GM15510 (cell line): Measurements from ENCODE around the gene CELF1.

Experiments
- POLR2A ChIP-seq: IDR thresholded peaks from 3 replicates; pipeline ENCODE4 v1.6.1; 2011; ENCODE audit warnings: borderline replicate concordance; ENCODE audit not compliant: insufficient read length; ENCODE audit errors: extremely low read depth

CELF1 gene

DNA sequence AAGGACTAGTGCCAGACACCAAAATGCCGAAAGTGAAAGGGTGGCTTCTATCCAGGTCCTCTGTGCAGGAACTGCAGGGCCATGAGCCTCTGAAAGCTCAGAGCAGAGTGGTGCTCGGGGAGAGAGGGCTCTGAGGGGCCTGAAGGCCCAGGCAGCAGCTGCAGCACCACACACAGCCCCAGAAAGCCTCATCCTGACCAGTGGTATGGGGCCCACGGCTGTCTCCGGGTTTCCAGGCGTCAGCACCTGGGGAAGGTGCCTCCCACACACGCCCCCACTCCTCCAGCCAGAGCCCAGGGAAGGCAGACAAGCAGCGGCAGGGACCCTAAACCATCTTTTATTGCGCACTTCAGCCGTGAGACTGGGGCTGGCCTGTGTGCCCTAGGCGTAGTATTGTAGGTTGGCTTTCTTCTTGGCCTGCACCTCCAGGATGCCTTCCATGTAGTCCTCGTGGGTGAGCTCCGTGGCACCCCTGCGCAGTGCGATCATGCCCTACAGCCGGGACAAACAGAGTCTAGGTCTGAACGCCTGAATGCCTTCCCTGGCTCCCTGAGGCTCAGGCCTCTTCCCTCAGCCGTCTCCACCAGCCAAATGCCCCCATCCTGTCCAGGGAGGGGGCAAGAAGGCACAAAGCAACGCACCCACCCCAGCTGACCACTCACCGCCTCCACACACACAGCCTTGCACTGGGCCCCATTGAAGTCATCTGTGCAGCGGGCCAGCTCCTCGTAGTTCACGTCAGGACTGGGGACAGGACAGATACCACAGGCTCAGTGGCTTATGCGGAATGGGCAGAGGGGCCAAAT lies 134.3 kb downstream of the CELF1 start:
- no peak for TF ChIP-seq POLR2A

DNA sequence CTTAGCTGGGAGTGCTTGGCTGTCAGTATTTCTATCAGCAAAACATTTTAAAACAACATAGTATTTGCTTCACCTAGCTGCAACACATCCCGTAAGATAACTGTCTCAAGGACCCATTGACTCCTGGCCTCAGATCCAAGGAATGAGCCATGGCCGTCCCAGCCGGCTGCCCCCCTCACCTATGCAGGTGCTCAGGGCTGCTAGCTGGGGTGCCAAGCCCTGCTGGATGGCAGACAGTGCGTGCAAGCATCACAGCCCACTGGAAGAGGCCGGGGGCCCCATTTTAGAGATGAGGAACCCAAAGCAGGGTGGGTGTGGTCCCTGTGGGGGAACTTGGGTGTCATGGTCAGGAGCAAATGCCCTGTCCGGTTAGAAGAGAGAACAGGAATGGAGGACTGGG lies 135.2 kb downstream of the CELF1 start:
- no peak for TF ChIP-seq POLR2A

DNA sequence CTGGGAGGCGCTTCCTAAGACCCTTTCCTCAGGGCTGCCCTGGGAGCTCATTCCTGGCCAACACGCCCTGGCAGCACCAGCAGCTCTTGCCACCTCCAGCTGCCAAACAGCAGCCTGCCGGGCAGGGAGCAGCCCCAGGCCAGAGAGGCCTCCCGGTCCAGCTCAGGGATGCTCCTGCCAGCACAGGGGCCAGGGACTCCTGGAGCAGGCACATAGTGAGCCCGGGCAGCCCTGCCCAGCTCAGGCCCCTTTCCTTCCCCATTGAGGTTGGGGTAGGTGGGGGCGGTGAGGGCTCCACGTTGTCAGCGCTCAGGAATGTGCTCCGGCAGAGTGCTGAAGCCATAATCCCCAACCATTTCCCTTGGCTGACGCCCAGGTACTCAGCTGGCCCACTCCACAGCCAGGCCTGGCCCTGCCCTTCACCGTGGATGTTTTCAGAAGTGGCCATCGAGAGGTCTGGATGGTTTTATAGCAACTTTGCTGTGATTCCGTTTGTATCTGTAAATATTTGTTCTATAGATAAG lies 136.9 kb downstream of the CELF1 start:
- TF ChIP-seq POLR2A, result no peak
